ENCODE results near the gene SARNP. TPM values are rescaled to one million over a fixed set of nuclear protein-coding genes. Genes with fewer than 3 reads are reported as not detected.

The SARNP gene
- total RNA-seq, 2 donors from 2014 or later: 39.1 to 49.2 TPM

- Histone ChIP-seq H3K9me3 (no peaks in the 10 kb centered on the region), H3K27ac (peak overlapping the region; percentile 90 to 92), H3K36me3 (peaks cover 14% of the 10 kb centered on the region), H3K27me3 (replicated peaks; ENCODE audit: insufficient read depth) (no peaks in the 10 kb centered on the region), H3K4me3 (peak overlapping the region; percentile 54), H3K4me1 (ENCODE audit: control insufficient read depth in 1 of 2, low read depth in 2 of 2) (peaks cover 43 to 92% of the 10 kb centered on the region in 2 donors)
- DNase-seq (ENCODE audit: low spot score) (peak; percentile 82), ATAC-seq (ENCODE audit: insufficient number of reproducible peaks, low FRiP score, low read depth) (peak; percentile 65)
- peak; percentile 69 for TF ChIP-seq CTCF (IDR thresholded peaks at IDR 0.05)
Observed at GRCh38 chr12:55720894-55721444, 96.6 kb downstream of the SARNP start.

GRCh38 chr12:55720071-55720564, 97.4 kb downstream of the SARNP start, which contains the start of gene RDH5:
TSS of gene RDH5 (plus strand) at chr12:55720393. CDS start at chr12:55721185, 792 bp downstream.
- Histone ChIP-seq H3K9me3 (no peaks in the 10 kb centered on the region), H3K27me3 (replicated peaks; ENCODE audit: insufficient read depth) (no peaks in the 10 kb centered on the region), H3K36me3 (peaks cover 6% of the 10 kb centered on the region), H3K27ac (peak within 1 kb of the TSS; percentile 92 to 95), H3K4me1 (ENCODE audit: control insufficient read depth in 1 of 2, low read depth in 2 of 2) (peaks cover 49 to 89% of the 10 kb centered on the region in 2 donors), H3K4me3 (peak within 1 kb of the TSS; percentile 54)
- peak; percentile 74 for DNase-seq (ENCODE audit: low spot score)
- ATAC-seq (ENCODE audit: insufficient number of reproducible peaks, low FRiP score, low read depth): peak; percentile 26
- no peak for TF ChIP-seq CTCF (IDR thresholded peaks at IDR 0.05)

DNA sequence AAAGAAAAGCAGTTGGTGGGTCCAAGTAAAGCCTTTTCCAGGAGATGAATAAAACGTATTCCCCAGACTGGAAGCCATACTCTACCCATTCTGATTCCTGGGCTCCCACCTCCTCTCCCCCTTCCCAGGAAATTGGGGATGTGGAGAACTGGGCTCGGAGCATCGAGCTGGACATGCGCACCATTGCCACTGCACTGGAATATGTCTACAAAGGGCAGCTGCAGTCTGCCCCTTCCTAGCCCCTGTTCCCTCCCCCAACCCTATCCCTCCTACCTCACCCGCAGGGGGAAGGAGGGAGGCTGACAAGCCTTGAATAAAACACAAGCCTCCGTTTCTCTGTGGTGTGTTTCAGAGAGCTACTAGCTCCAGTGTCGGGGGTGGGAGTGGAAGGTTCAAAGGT, 98.2 kb downstream of the SARNP start:
- peaks cover 56 to 87% of the 10 kb centered on the region in 2 donors for H3K4me1 ChIP-seq (ENCODE audit: control insufficient read depth in 1 of 2, low read depth in 2 of 2)
- ATAC-seq (ENCODE audit: insufficient number of reproducible peaks, low FRiP score, low read depth): no peak

GRCh38 chr12:55718624-55719275, 98.8 kb downstream of the SARNP start:
- no peak overlapping the region for H3K4me3 ChIP-seq

More for the DNA sequence above, 98.2 kb downstream of the SARNP start:
- Histone ChIP-seq H3K4me3 (peak overlapping the region; percentile 54), H3K27me3 (replicated peaks; ENCODE audit: insufficient read depth) (no peaks in the 10 kb centered on the region), H3K27ac (peak overlapping the region; percentile 92 to 95), H3K9me3 (no peaks in the 10 kb centered on the region), H3K36me3 (no peaks in the 10 kb centered on the region)
- TF ChIP-seq CTCF (IDR thresholded peaks at IDR 0.05): no peak
- no peak for DNase-seq (ENCODE audit: low spot score)

More at GRCh38 chr12:55718624-55719275, 98.8 kb downstream of the SARNP start:
- Histone ChIP-seq H3K27ac (peak overlapping the region; percentile 92 to 95), H3K27me3 (replicated peaks; ENCODE audit: insufficient read depth) (no peaks in the 10 kb centered on the region), H3K36me3 (no peaks in the 10 kb centered on the region), H3K4me1 (ENCODE audit: control insufficient read depth in 1 of 2, low read depth in 2 of 2) (peaks cover 56 to 84% of the 10 kb centered on the region in 2 donors), H3K9me3 (no peaks in the 10 kb centered on the region)
- no peak for DNase-seq (ENCODE audit: low spot score)
- no peak for ATAC-seq (ENCODE audit: insufficient number of reproducible peaks, low FRiP score, low read depth)
- TF ChIP-seq CTCF (IDR thresholded peaks at IDR 0.05): no peak
